ENCODE data around the gene LIN28A. TPM values are rescaled to one million over a fixed set of nuclear protein-coding genes. Genes with fewer than 3 reads are reported as not detected.

LIN28A gene
- total and polyA plus RNA-seq, 10 of the 15 experiments (the other 5 are each of a cell fraction or from before 2014, with no cell fraction given), result 0.13 to 0.59 (median 0.30) TPM; not detected in 7

- TF ChIP-seq SKIL (IDR thresholded peaks at IDR 0.05; ENCODE audit: low read depth, poor library complexity, severe bottlenecking) (no peak), MLLT1 (IDR thresholded peaks at IDR 0.05) (no peak), MEF2A (IDR thresholded peaks at IDR 0.05; ENCODE audit: insufficient read depth, low read depth, low read length) (no peak), ETV6 (conservative IDR thresholded peaks at IDR 0.05 in 1 of 2, IDR thresholded peaks at IDR 0.05 in 1 of 2; ENCODE audit: borderline replicate concordance in 1 of 2, low read depth in 1 of 2) (no peak), JUNB (IDR thresholded peaks at IDR 0.05) (no peak), TCF3 (IDR thresholded peaks at IDR 0.05; ENCODE audit: borderline replicate concordance, insufficient read depth, low read depth, low read length) (no peak), E4F1 (IDR thresholded peaks at IDR 0.05; ENCODE audit: borderline replicate concordance, partially characterized antibody) (no peak), ZNF217 (IDR thresholded peaks at IDR 0.05) (no peak), NR2F1 (conservative IDR thresholded peaks at IDR 0.05) (no peak), SUZ12 (IDR thresholded peaks at IDR 0.05; ENCODE audit: unreplicated experiment) (no peak), CREB1 (IDR thresholded peaks at IDR 0.05; ENCODE audit: low read depth) (no peak)
Observed at GRCh38 chr1:26432793-26433192, 22.2 kb downstream of the LIN28A start (continued).
